Brain microvascular endothelial cell (primary cell): ENCODE results near the gene CAMTA1.

ENCODE experiments used
- DNase-seq: peaks from one replicate; pipeline ENCODE4 v3.0.0-alpha.2; 2020
- H3K27ac ChIP-seq: fragments of 250-450 bp; sonication (Bioruptor Pico); 2 replicates; pipeline ENCODE4 v1.5.1; 2020; ENCODE audit warnings: mild to moderate bottlenecking, moderate library complexity
- H3K27me3 ChIP-seq: fragments of 250-450 bp; sonication (Bioruptor Pico); replicated peaks from 2 replicates; pipeline ENCODE4 v1.5.1; 2020; ENCODE audit warnings: mild to moderate bottlenecking
- H3K36me3 ChIP-seq: fragments of 250-450 bp; sonication (Bioruptor Pico); replicated peaks from 2 replicates; pipeline ENCODE4 v1.5.1; 2020; ENCODE audit warnings: mild to moderate bottlenecking
- H3K4me3 ChIP-seq: 2 replicates; pipeline ENCODE4 v1.5.1; 2011; ENCODE audit warnings: low read depth, mild to moderate bottlenecking, control low read depth, low read length, moderate library complexity
- in situ Hi-C: cut with HindIII; loops from 2 replicates; pipeline ENCODE4 v1.10.0; 2017; ENCODE audit warnings: low sequenced_read_pairs, low pct_ligation_motif_present
- TF ChIP-seq, protein P1 (sequence below): IDR thresholded peaks from 2 replicates; pipeline ENCODE4 v1.5.1; 2011; ENCODE audit warnings: low read depth, mild to moderate bottlenecking, moderate library complexity, low read length, control low read depth, inconsistent platforms; ENCODE audit errors: missing control alignments

The CAMTA1 gene

DNA sequence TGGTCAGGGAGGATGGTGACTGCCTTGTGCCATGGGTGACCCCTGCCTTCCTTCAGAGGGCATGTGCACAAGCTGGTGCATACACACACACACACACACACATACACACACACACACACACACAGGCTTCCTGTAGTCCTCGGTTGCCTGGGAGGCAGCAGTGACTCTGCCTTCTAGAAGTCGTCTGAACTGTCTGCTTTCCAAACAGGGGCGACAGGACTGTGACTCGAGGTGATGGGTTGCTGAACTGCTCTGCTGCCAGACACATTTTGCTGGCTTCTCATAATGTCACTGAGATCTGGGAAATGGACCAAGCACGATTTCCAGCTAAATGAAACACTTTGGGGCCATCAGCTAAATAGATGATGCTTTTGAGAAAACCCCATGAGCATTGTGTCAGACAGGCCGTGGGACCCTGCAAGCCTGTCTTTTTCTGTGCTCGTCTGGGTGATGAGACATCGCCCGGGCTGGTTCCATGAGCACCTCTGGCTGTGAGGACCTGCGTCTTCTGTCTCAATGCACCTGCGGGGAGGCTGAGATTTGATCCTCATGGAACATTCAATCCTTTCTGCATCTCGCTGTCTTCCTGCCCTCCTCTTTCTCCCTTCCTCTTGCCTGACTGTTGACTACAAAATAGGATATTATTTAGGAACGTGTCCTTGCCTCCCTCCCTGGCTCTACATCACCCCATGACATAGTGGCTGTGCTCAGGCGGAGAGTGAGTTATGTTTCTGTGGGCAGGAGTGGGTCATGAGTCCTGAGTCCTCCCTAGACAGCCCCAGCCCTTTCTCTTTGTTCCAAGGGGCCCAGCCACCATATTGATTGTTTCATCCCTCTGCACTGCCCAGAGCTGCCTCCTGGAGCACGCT lies 436.8 kb downstream of the CAMTA1 start:
- H3K27ac ChIP-seq, result no peak overlapping the region
- DNase-seq, result peak; percentile 38
- no peaks in the 10 kb centered on the region for H3K27me3 ChIP-seq
- in situ Hi-C loops, result loop anchor here (25.0 kb wide), 1 partner anchor 510 kb away; the partner anchor contains the start of gene DNAJC11
- H3K4me3 ChIP-seq, result no peak overlapping the region
- no peaks in the 10 kb centered on the region for H3K36me3 ChIP-seq
- TF ChIP-seq, protein P1, sequence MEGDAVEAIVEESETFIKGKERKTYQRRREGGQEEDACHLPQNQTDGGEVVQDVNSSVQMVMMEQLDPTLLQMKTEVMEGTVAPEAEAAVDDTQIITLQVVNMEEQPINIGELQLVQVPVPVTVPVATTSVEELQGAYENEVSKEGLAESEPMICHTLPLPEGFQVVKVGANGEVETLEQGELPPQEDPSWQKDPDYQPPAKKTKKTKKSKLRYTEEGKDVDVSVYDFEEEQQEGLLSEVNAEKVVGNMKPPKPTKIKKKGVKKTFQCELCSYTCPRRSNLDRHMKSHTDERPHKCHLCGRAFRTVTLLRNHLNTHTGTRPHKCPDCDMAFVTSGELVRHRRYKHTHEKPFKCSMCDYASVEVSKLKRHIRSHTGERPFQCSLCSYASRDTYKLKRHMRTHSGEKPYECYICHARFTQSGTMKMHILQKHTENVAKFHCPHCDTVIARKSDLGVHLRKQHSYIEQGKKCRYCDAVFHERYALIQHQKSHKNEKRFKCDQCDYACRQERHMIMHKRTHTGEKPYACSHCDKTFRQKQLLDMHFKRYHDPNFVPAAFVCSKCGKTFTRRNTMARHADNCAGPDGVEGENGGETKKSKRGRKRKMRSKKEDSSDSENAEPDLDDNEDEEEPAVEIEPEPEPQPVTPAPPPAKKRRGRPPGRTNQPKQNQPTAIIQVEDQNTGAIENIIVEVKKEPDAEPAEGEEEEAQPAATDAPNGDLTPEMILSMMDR, result no peak

DNA sequence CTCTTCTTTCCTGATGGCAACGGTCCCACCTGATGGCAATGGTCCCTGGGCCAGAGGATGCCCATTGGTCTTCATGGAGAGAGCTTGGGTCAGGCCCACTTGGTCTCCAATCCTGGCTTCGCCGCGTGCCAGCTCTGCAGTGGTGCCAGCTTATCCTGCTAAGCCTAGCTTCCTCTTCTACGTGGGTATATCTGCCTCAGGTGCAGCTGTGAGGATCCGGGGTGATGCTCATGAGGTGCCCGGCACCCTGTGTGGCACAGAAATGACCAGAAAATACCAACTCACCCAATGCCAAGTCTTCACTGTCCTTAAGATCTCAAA lies 437.4 kb downstream of the CAMTA1 start:
- TF ChIP-seq, protein P1, result no peak
- Histone ChIP-seq H3K27ac (no peak overlapping the region), H3K4me3 (no peak overlapping the region), H3K27me3 (no peaks in the 10 kb centered on the region), H3K36me3 (no peaks in the 10 kb centered on the region)
- no peak for DNase-seq
- in situ Hi-C loops, result loop anchor here (25.0 kb wide), 1 partner anchor 510 kb away; the partner anchor contains the start of gene DNAJC11

DNA sequence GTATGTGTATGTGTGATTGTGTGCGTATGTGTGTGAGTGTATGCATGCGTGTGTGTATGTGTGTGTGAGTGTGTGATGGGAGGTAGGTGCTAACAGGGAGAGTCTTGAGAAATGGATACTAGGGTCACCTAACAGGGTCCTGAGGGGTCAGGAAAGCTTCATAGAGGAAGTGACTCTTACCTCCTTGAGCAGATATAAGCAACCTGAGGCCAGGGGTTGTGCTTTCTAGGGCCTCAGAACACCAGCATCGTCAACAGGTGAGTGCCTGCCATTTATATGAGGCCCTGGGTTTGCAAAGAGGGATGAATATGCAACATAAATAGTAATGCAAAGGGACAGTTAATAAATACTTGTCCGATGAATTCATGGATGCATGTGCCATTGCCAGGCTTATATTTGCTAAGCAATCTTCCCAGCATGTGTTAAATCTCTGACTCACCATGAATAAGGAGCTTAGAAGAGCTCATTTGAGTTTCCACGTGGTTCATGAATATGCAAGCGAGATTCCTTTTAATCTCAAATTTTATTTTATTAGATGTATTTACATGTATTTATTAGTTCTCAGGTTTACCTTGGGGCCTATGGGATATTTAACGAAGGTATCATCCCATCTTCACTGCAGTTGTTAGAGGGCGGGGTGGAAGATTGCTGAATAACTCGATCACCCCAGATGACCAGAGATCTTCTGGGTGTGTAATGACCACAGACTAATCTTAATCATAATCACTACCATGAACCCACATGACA lies 438.3 kb downstream of the CAMTA1 start:
- no peaks in the 10 kb centered on the region for H3K27me3 ChIP-seq
- no peak overlapping the region for H3K4me3 ChIP-seq
- DNase-seq, result peak; percentile 72
- H3K27ac ChIP-seq, result no peak overlapping the region
- TF ChIP-seq, protein P1, result no peak
- in situ Hi-C loops, result loop anchor here (25.0 kb wide), 1 partner anchor 511 kb away; the partner anchor contains the start of gene DNAJC11
- H3K36me3 ChIP-seq, result no peaks in the 10 kb centered on the region

DNA sequence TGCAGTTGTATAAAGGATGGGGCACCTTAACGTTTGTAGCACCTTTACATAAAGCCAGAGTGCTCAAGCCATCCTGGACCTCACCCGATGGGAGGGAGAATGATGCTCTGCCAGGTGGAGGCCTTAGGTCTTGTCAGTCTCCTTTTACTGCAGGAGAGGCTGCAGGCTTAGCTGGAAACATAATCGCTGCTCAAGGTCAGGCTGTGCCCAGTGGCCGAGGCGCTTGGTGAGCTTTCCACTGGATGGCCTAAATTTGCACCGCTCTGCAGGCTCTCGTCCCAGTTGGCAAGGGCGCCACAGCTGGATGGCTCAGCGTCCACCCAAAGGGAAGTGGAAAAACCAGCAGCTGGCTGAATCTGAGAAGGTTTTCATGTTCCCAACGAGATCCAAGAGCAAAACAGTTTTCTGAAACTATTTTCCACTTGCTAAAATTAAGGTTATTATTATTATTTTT lies 438.9 kb downstream of the CAMTA1 start:
- Histone ChIP-seq H3K27me3 (no peaks in the 10 kb centered on the region), H3K27ac (no peak overlapping the region), H3K36me3 (no peaks in the 10 kb centered on the region), H3K4me3 (no peak overlapping the region)
- TF ChIP-seq, protein P1, result no peak
- no peak for DNase-seq
- in situ Hi-C loops, result loop anchor here (25.0 kb wide), 1 partner anchor 512 kb away; the partner anchor contains the start of gene DNAJC11

DNA sequence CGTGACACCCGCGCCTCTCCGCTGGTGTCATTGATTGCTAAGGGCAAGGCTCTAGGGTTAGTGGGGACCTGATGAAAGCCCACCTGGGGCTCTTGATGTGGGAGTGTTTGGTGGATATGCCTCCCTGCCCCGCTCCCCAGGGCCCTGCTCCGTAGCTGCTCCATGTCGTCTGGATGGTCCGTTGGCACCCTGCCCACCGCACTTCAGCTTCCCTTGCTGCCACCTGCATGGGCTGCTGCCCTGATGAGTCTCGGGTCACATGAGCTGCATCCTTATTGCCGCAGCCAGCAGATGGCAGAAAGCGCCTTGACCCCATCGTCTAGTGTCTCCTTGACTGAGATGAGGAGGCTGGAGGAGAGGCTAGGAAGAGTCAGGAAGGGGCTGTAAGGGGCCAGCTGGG lies 439.4 kb downstream of the CAMTA1 start:
- Histone ChIP-seq H3K36me3 (no peaks in the 10 kb centered on the region), H3K27me3 (no peaks in the 10 kb centered on the region), H3K27ac (no peak overlapping the region), H3K4me3 (no peak overlapping the region)
- in situ Hi-C loops, result loop anchor here (25.0 kb wide), 1 partner anchor 512 kb away; the partner anchor contains the start of gene DNAJC11
- TF ChIP-seq, protein P1, result no peak
- DNase-seq, result no peak
